Esophagus squamous epithelium (tissue), 4 donors: ENCODE results near the gene FOXP1.

Experiments used
- POLR2A ChIP-seq, 4 donors: fragments of 450-650 bp; IDR thresholded peaks; one replicate each; pipeline ENCODE4 v1.6.1; 2017; ENCODE audit warnings: antibody characterized with exemption in 4 of 4, mild to moderate bottlenecking in 4 of 4, moderate library complexity in 3 of 4
- TF ChIP-seq, protein P1 (sequence below), 6 experiments: fragments of 450-650 bp in 4 of 6; fragments of 200-600 bp in 2 of 6; sonication (generic) in 2 of 6; IDR thresholded peaks; one replicate each; pipeline ENCODE4 v1.5.1; 2016 to 2019; ENCODE audit warnings: antibody characterized with exemption in 6 of 6, mild to moderate bottlenecking in 4 of 6, moderate library complexity in 4 of 6

DNA sequence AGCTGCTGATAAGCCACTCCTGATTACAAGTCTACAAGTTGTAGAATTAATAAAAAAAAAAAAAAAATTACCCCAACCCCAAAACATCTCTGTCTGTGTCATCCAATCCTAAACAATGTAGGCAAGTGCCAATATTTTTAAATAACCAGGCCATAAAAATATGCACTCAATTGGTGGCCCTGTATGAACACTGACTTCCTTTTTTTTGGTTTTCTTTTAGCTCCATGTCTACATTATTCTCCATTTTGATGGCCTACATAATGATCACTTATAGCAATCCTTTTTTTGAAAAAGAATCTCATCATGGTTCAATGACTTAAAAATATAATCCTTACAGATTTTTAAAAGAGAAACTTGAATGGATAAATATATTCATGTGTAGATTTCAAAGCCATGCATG, 72.1 kb downstream of the FOXP1 start:
- TF ChIP-seq, protein P1, sequence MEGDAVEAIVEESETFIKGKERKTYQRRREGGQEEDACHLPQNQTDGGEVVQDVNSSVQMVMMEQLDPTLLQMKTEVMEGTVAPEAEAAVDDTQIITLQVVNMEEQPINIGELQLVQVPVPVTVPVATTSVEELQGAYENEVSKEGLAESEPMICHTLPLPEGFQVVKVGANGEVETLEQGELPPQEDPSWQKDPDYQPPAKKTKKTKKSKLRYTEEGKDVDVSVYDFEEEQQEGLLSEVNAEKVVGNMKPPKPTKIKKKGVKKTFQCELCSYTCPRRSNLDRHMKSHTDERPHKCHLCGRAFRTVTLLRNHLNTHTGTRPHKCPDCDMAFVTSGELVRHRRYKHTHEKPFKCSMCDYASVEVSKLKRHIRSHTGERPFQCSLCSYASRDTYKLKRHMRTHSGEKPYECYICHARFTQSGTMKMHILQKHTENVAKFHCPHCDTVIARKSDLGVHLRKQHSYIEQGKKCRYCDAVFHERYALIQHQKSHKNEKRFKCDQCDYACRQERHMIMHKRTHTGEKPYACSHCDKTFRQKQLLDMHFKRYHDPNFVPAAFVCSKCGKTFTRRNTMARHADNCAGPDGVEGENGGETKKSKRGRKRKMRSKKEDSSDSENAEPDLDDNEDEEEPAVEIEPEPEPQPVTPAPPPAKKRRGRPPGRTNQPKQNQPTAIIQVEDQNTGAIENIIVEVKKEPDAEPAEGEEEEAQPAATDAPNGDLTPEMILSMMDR (IDR thresholded peaks at IDR 0.05) = no peak
- no peak for TF ChIP-seq POLR2A (IDR thresholded peaks at IDR 0.05)
